ENCODE results near the gene CYREN. TPM values are rescaled to one million over a fixed set of nuclear protein-coding genes. Genes with fewer than 3 reads are reported as not detected.
A peak's percentile ranks its signal among the peaks of the same experiment; 100 is the strongest.
"Not testable (repeated sequence)": the region's sequence is repeated elsewhere in the genome, so short reads cannot be mapped to it uniquely, and the experiment has no call there.

CYREN gene, protein sequence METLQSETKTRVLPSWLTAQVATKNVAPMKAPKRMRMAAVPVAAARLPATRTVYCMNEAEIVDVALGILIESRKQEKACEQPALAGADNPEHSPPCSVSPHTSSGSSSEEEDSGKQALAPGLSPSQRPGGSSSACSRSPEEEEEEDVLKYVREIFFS
- 10 to 100 TPM; 34.5 to 37.6 TPM for total RNA-seq

DNA sequence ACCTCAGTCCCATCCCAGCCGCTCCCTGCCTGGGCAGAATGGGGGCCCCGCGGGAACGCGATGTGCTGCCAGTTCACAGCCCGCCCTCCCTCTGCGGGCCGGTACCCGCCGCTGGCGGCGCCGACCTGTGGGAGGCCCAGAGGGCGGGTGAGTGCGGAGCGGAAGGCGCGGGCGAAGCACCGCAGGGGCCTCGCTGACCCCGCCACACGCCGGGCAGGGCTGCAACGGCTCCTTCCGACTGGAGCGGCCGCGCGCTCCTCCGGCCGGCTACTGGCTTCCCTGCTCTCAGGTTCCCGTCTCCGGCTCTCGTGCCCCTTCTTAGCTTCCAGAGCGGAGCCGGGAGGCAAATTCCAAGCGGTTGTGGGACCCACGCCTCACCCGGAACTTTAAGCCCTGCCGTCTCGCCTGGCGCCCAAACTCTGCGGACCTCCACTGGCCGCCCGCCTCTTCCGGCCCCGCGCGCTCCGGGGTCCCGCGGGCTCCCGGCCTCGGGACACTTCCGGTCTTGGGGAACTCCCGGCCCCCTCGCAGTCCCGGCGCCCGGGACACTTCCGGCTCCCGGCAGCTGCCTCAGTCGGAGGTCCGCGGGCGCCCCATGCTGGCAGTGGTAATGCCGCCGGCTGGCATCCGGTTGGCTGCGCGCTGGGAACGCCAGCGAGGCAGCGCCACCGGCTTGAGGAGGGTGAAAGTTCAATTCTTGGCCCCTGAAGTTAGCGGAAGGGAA, at the start of gene CYREN:
CYREN (minus strand) TSS at position 434 of the 724 bp plus-strand sequence. CDS start 1,785 bp downstream, outside the sequence.
- H3K27ac ChIP-seq: peak within 1 kb of the TSS; percentile 100
- DNase-seq: peak; percentile 95
- H3K9me3 ChIP-seq: no peaks in the 10 kb centered on the region
- no peaks in the 10 kb centered on the region for H3K36me3 ChIP-seq
- intact Hi-C loops (cut with DNase I): loop anchor here (10.0 kb wide), 1 partner anchor 486 kb away; no protein-coding TSS in a partner anchor
- no peaks in the 10 kb centered on the region for H3K27me3 ChIP-seq
- TF ChIP-seq, protein P1, sequence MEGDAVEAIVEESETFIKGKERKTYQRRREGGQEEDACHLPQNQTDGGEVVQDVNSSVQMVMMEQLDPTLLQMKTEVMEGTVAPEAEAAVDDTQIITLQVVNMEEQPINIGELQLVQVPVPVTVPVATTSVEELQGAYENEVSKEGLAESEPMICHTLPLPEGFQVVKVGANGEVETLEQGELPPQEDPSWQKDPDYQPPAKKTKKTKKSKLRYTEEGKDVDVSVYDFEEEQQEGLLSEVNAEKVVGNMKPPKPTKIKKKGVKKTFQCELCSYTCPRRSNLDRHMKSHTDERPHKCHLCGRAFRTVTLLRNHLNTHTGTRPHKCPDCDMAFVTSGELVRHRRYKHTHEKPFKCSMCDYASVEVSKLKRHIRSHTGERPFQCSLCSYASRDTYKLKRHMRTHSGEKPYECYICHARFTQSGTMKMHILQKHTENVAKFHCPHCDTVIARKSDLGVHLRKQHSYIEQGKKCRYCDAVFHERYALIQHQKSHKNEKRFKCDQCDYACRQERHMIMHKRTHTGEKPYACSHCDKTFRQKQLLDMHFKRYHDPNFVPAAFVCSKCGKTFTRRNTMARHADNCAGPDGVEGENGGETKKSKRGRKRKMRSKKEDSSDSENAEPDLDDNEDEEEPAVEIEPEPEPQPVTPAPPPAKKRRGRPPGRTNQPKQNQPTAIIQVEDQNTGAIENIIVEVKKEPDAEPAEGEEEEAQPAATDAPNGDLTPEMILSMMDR (IDR thresholded peaks at IDR 0.05): peak; percentile 64
- peak within 1 kb of the TSS; percentile 93 to 94 for H3K9ac ChIP-seq (ENCODE audit: low read depth in 2 of 2, low read length in 2 of 2)
- peaks cover 6% of the 10 kb centered on the region for H3K4me1 ChIP-seq
- H3K4me3 ChIP-seq: peak within 1 kb of the TSS; percentile 86

DNA sequence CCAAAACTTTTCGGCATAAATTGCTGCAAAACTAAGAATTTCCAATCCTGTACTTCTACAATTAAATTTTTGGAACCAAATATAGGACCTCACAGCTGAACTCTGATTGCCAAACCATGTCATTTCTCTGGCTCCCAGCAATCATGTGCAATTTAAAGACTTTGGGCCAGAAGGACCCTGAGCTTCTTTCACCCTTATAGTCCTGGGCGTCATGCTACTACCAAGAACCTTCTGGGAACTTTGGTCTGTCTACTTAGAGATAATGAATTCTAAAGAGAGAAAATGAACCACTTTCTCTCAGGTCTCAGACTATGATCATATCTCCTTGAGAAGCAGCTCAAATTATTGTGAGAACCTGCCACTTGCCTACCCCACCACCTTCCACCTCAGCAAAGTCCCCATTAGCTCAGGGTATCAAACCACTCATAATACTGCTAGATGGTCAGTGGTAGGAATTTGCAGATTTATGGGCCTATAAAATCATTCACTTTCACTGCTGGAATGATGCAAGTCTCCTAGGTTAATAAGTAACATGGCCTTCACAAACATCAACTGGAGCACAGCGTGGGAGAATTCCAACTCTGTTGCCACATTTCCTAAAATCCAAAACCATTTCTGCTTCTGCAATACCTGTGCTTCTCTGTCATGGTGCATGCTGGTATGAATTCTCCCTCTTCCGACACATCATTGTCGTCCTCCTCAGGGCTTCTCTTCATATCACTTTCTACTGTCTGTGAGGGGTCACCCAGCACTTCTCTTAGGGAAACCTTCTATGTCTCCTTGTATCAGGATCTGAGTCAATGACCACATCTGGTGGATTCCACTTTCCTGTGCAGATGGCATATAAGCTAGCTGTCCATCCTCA, 47.4 kb upstream of the CYREN start:
- no peaks in the 10 kb centered on the region for H3K9me3 ChIP-seq
- H3K4me1 ChIP-seq: no peaks in the 10 kb centered on the region
- TF ChIP-seq, protein P1 (IDR thresholded peaks at IDR 0.05): no peak
- H3K9ac ChIP-seq (ENCODE audit: low read depth in 2 of 2, low read length in 2 of 2): no peak overlapping the region
- H3K27ac ChIP-seq: no peak overlapping the region
- no peaks in the 10 kb centered on the region for H3K27me3 ChIP-seq
- no peak overlapping the region for H3K4me3 ChIP-seq
- DNase-seq: no peak
- H3K36me3 ChIP-seq: no peaks in the 10 kb centered on the region
- intact Hi-C loops (cut with DNase I): no loop called here

DNA sequence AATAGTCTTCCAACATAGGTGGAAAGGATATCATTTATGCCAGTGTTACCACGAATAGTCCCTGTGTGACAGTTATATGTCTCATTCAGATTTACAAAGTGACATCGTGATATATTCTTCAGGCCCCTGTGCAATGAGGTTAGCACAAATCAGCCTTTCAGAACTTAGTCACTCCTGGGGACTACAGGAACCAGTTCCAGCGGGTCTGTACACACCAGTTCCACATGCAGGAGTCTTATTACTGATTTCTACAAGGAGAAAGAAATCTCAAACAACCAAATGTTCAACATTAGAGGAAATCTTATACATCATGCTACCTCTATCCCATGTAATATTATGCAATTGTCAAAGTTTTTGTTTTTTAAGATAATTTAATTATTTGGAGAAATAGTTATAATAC, 45.2 kb upstream of the CYREN start:
- intact Hi-C loops (cut with DNase I): no loop called here
- DNase-seq: no peak
- no peaks in the 10 kb centered on the region for H3K4me1 ChIP-seq
- H3K4me3 ChIP-seq: no peak overlapping the region
- TF ChIP-seq, protein P1 (IDR thresholded peaks at IDR 0.05): no peak
- H3K36me3 ChIP-seq: no peaks in the 10 kb centered on the region
- no peak overlapping the region for H3K9ac ChIP-seq (ENCODE audit: low read depth in 2 of 2, low read length in 2 of 2)
- no peaks in the 10 kb centered on the region for H3K27me3 ChIP-seq
- H3K27ac ChIP-seq: no peak overlapping the region
- H3K9me3 ChIP-seq: no peaks in the 10 kb centered on the region

DNA sequence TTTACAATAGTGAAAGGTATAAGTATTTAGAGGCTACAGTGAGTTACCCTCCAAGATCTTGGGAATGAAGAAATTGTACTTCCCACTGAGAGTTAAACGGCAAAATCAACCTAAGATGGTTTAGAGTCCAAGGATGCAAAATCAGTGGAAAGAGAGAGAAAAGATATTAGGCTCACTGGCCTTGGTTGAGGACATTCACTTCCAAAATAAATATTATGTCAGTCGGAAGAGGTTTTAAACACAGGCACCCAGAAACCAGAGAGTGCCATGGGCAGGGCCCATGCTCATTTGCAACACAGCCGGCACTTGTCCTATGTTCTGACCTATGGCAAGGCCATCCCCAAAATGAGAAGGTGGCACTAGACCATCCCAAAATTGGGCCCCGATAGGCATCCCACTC, 44.7 kb upstream of the CYREN start:
- intact Hi-C loops (cut with DNase I): no loop called here
- H3K27ac ChIP-seq: no peak overlapping the region
- TF ChIP-seq, protein P1 (IDR thresholded peaks at IDR 0.05): no peak

DNA sequence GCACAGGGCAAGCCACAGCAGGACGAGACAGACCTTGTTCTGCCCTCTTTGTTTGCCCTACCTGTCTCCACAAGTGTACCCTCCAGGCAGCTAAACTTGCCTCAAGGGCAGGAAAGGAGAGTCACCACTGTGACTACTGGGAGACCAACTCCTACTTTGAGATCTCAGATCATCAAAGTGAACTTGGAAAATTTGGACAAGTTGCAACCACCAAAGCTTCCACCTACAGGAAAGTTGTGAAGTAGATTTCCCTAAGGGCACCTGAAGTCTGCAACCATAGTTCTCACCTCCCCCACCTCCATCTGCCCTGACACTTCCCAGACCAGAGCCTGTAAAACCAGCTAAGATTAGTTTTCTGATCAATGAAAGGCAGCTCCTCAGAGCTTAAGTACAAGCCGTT, 43.3 kb upstream of the CYREN start:
- Histone ChIP-seq H3K4me1 (no peaks in the 10 kb centered on the region), H3K27me3 (no peaks in the 10 kb centered on the region), H3K27ac (no peak overlapping the region), H3K9ac (ENCODE audit: low read depth in 2 of 2, low read length in 2 of 2) (no peak overlapping the region), H3K9me3 (no peaks in the 10 kb centered on the region), H3K4me3 (no peak overlapping the region), H3K36me3 (no peaks in the 10 kb centered on the region)
- intact Hi-C loops (cut with DNase I): no loop called here
- DNase-seq: no peak
- TF ChIP-seq, protein P1 (IDR thresholded peaks at IDR 0.05): no peak

More for the DNA sequence above, 44.7 kb upstream of the CYREN start:
- Histone ChIP-seq H3K27me3 (no peaks in the 10 kb centered on the region), H3K4me1 (no peaks in the 10 kb centered on the region), H3K9ac (ENCODE audit: low read depth in 2 of 2, low read length in 2 of 2) (no peak overlapping the region), H3K4me3 (no peak overlapping the region), H3K9me3 (no peaks in the 10 kb centered on the region), H3K36me3 (no peaks in the 10 kb centered on the region)
- DNase-seq: no peak

DNA sequence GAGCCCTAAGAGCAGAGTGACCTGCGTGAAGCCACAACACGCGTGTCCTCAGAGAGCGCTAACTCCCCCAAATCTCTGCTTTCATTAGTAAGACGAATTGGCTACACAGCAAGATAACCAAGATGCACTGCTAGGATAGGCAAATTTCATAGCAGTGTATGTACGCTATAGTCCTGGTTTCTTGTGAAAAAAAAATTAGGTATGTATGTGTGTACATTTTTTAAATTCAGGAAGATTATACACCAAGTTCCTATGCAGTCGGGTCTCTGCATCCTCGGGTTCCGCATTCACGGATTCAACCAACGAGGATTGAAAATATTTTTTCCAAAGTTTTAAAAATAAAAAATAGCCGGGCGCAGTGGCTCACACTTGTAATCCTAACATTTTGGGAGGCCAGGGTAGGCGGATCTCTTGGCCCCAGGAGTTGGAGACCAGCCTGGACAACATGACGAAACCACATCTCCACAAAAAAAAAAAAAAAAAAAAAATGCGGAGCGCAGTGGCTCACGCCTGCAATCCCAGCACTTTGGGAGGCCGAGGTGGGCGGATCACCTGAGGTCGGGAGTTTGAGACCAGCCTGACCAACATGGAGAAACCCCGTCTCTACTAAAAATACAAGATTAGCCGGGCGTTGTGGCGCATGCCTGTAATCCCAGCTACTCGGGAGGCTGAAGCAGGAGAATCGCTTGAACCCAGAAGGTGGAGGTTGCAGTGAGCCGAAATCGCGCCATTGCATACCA, 41.6 kb upstream of the CYREN start:
- H3K4me1 ChIP-seq; intact Hi-C loops (cut with DNase I); H3K36me3 ChIP-seq; DNase-seq; H3K27me3 ChIP-seq; H3K9me3 ChIP-seq: not testable (repeated sequence)
- peak overlapping the region; percentile 87 for H3K4me3 ChIP-seq
- peak overlapping the region; percentile 67 to 71 for H3K9ac ChIP-seq (ENCODE audit: low read depth in 2 of 2, low read length in 2 of 2)
- H3K27ac ChIP-seq: peak overlapping the region; percentile 58
